Measurements from ENCODE around the gene DPYSL3. TPM values are rescaled to one million over a fixed set of nuclear protein-coding genes. Genes with fewer than 3 reads are reported as not detected.

The DPYSL3 gene
- polyA plus RNA-seq, 1 donor (not counting 4 experiments of a cell fraction or from before 2014, with no cell fraction given), result 4.8 TPM

- Histone ChIP-seq H3K36me3 (ENCODE audit: control insufficient read depth in 2 of 2, extremely low read depth in 1 of 2, insufficient read depth in 2 of 2, low read length in 2 of 2) (no peaks in the 10 kb centered on the region), H3K79me2 (ENCODE audit: control insufficient read depth, insufficient read depth, low read length) (no peaks in the 10 kb centered on the region), H3K9ac (ENCODE audit: control insufficient read depth, extremely low read depth, insufficient read depth, low read length) (no peak overlapping the region), H2AFZ (ENCODE audit: control insufficient read depth, low read length) (no peak overlapping the region), H3K4me1 (ENCODE audit: control insufficient read depth, extremely low read depth, insufficient read depth, low read length) (peaks cover 12% of the 10 kb centered on the region), H3K27me3 (ENCODE audit: control insufficient read depth, extremely low read depth, insufficient read depth, low read length) (peaks cover 15% of the 10 kb centered on the region), H3K27ac (ENCODE audit: control insufficient read depth, insufficient read depth, low read length) (no peak overlapping the region), H3K9me1 (ENCODE audit: control insufficient read depth, extremely low read depth, insufficient read depth, low read length) (no peaks in the 10 kb centered on the region), H4K20me1 (ENCODE audit: control insufficient read depth, extremely low read depth, insufficient read depth, low read length) (no peaks in the 10 kb centered on the region), H3K4me3 (ENCODE audit: control insufficient read depth in 2 of 3, extremely low read depth in 1 of 3, insufficient read depth in 2 of 3, low read depth in 1 of 3, low read length in 3 of 3) (no peak overlapping the region), H3K9me3 (ENCODE audit: control insufficient read depth, low read depth, low read length) (no peaks in the 10 kb centered on the region), H3K4me2 (ENCODE audit: control insufficient read depth, extremely low read depth, insufficient read depth, low read depth, low read length) (no peak overlapping the region)
- DNase-seq (ENCODE audit: low read depth, low spot score) (no peak), FAIRE-seq (no peak)
- dilution Hi-C loops (cut with MboI; ENCODE audit: extremely low pct_ligation_motif_present, low sequenced_read_pairs), result no loop called here
- TF ChIP-seq CTCF (optimal IDR thresholded peaks at IDR 0.05 in 1 of 3, IDR thresholded peaks at IDR 0.05 in 1 of 3, conservative IDR thresholded peaks at IDR 0.05 in 1 of 3; ENCODE audit: extremely low read depth in 1 of 3, insufficient read depth in 2 of 3, low read length in 3 of 3) (no peak), EZH2 (IDR thresholded peaks at IDR 0.05; ENCODE audit: low read length) (no peak)
These were observed 2.3 kb downstream of the DPYSL3 start for GRCh38 chr5:147507480-147508126.

- Histone ChIP-seq H3K4me1 (ENCODE audit: control insufficient read depth, extremely low read depth, insufficient read depth, low read length) (peaks cover 8% of the 10 kb centered on the region), H3K9ac (ENCODE audit: control insufficient read depth, extremely low read depth, insufficient read depth, low read length) (no peak overlapping the region), H3K9me3 (ENCODE audit: control insufficient read depth, low read depth, low read length) (no peaks in the 10 kb centered on the region), H3K79me2 (ENCODE audit: control insufficient read depth, insufficient read depth, low read length) (no peaks in the 10 kb centered on the region), H3K4me3 (ENCODE audit: control insufficient read depth in 2 of 3, extremely low read depth in 1 of 3, insufficient read depth in 2 of 3, low read depth in 1 of 3, low read length in 3 of 3) (no peak overlapping the region), H2AFZ (ENCODE audit: control insufficient read depth, low read length) (no peak overlapping the region), H3K9me1 (ENCODE audit: control insufficient read depth, extremely low read depth, insufficient read depth, low read length) (no peaks in the 10 kb centered on the region), H3K36me3 (ENCODE audit: control insufficient read depth in 2 of 2, extremely low read depth in 1 of 2, insufficient read depth in 2 of 2, low read length in 2 of 2) (no peaks in the 10 kb centered on the region), H3K4me2 (ENCODE audit: control insufficient read depth, extremely low read depth, insufficient read depth, low read depth, low read length) (no peak overlapping the region), H3K27me3 (ENCODE audit: control insufficient read depth, extremely low read depth, insufficient read depth, low read length) (peaks cover 8% of the 10 kb centered on the region), H4K20me1 (ENCODE audit: control insufficient read depth, extremely low read depth, insufficient read depth, low read length) (no peaks in the 10 kb centered on the region), H3K27ac (ENCODE audit: control insufficient read depth, insufficient read depth, low read length) (no peak overlapping the region)
- FAIRE-seq (no peak), DNase-seq (ENCODE audit: low read depth, low spot score) (no peak)
- dilution Hi-C loops (cut with MboI; ENCODE audit: extremely low pct_ligation_motif_present, low sequenced_read_pairs), result no loop called here
- no peak for TF ChIP-seq CTCF (optimal IDR thresholded peaks at IDR 0.05 in 1 of 3, IDR thresholded peaks at IDR 0.05 in 1 of 3, conservative IDR thresholded peaks at IDR 0.05 in 1 of 3; ENCODE audit: extremely low read depth in 1 of 3, insufficient read depth in 2 of 3, low read length in 3 of 3)
- TF ChIP-seq EZH2 (IDR thresholded peaks at IDR 0.05; ENCODE audit: low read length), result no peak
These were observed 5.3 kb downstream of the DPYSL3 start for GRCh38 chr5:147504535-147504934.
